B cell (primary cell): Measurements from ENCODE around the gene CCR2. TPM values are rescaled to one million over a fixed set of nuclear protein-coding genes. Genes with fewer than 3 reads are reported as not detected.
"Not testable (repeated sequence)": the region's sequence is repeated elsewhere in the genome, so short reads cannot be mapped to it uniquely, and the experiment has no call there.

Experiments used
- ATAC-seq: fragments of 200-7000 bp; cut with Tn5 transposase; one replicate; pipeline ENCODE4 v1.10.0; 2021; ENCODE audit warnings: low read depth, mild to moderate bottlenecking, moderate number of reproducible peaks, moderate library complexity
- CTCF ChIA-PET: fragments of 350-600 bp; sonication (Branson Sonifier 250); formaldehyde crosslinking; loops from one replicate; lab custom pipeline; 2021; ENCODE audit warnings: antibody characterized with exemption, inconsistent platforms; lab: Charles Lee
- POLR2A ChIA-PET: fragments of 350-600 bp; sonication (Branson Sonifier 250); formaldehyde crosslinking; loops from one replicate; lab custom pipeline; 2021; ENCODE audit warnings: antibody characterized with exemption; lab: Charles Lee
- DNase-seq: peaks from one replicate; pipeline ENCODE4 v3.0.0; 2013
- H2AFZ ChIP-seq: 2 replicates; pipeline ENCODE4 v1.6.1; 2012; ENCODE audit warnings: mild to moderate bottlenecking, low read depth, low read length; ENCODE audit not compliant: insufficient read depth, poor library complexity, severe bottlenecking
- H3K27ac ChIP-seq, 2 donors: 1 replicate in 1 of 2; 2 replicates in 1 of 2; pipeline ENCODE4 v1.5.1; 2012 to 2013; ENCODE audit warnings: low read length in 2 of 2, mild to moderate bottlenecking in 2 of 2, moderate library complexity in 1 of 2
- H3K27me3 ChIP-seq, 4 experiments: fragments of 200-600 bp in 1 of 4; sonication (generic) in 1 of 4; replicated peaks in 1 of 4; 1 replicate in 2 of 4; 2 replicates in 2 of 4; pipeline versions ENCODE4 v1.6.1 to v1.7.0; 2013 to 2016; ENCODE audit warnings: low read length in 3 of 4, mild to moderate bottlenecking in 2 of 4, mixed read lengths in 1 of 4, moderate library complexity in 1 of 4; ENCODE audit not compliant: insufficient read depth in 4 of 4, control insufficient read depth in 3 of 4; ENCODE audit errors: control extremely low read depth in 1 of 4
- H3K36me3 ChIP-seq, 2 experiments: replicated peaks in 1 of 2; 1 replicate in 1 of 2; 2 replicates in 1 of 2; pipeline versions ENCODE4 v1.6.1 to v1.7.1; 2013; ENCODE audit warnings: low read length in 1 of 2; ENCODE audit not compliant: insufficient read depth in 2 of 2, control insufficient read depth in 1 of 2; ENCODE audit errors: control extremely low read depth in 1 of 2, extremely low read depth in 1 of 2
- H3K4me1 ChIP-seq, 2 donors: fragments of 200-600 bp in 1 of 2; sonication (generic) in 1 of 2; 1 replicate in 1 of 2; 2 replicates in 1 of 2; pipeline versions ENCODE4 v1.5.1 to v1.6.1; 2013 to 2017; ENCODE audit warnings: low read length in 2 of 2; ENCODE audit not compliant: control insufficient read depth in 2 of 2, insufficient read depth in 2 of 2
- H3K4me2 ChIP-seq: replicated peaks from 2 replicates; pipeline ENCODE3; 2012; ENCODE audit warnings: mild to moderate bottlenecking, low read depth, low read length; ENCODE audit not compliant: poor library complexity, severe bottlenecking
- H3K4me3 ChIP-seq, 5 experiments: fragments of 200-600 bp in 1 of 5; sonication (generic) in 1 of 5; 1 replicate in 3 of 5; 2 replicates in 2 of 5; pipeline versions ENCODE4 v1.5.1 to v1.7.0; 2011 to 2016; ENCODE audit warnings: low read length in 4 of 5, mild to moderate bottlenecking in 4 of 5, low read depth in 2 of 5, control low read depth in 1 of 5, moderate library complexity in 1 of 5; ENCODE audit not compliant: insufficient read depth in 1 of 5; ENCODE audit errors: control extremely low read depth in 1 of 5, extremely low read depth in 1 of 5
- H3K79me2 ChIP-seq: fragments of 200-600 bp; sonication (generic); one replicate; pipeline ENCODE4 v1.6.0; 2016; ENCODE audit warnings: low read length; ENCODE audit not compliant: control insufficient read depth, insufficient read depth
- H3K9ac ChIP-seq: fragments of 200-600 bp; sonication (generic); 2 replicates; pipeline ENCODE4 v1.6.1; 2017; ENCODE audit warnings: mild to moderate bottlenecking, low read length, moderate library complexity
- H3K9me3 ChIP-seq, 3 donors: one replicate each; pipeline versions ENCODE4 v1.6.1 to v1.7.1; 2013; ENCODE audit warnings: low read length in 2 of 3; ENCODE audit not compliant: control insufficient read depth in 2 of 3, insufficient read depth in 1 of 3; ENCODE audit errors: control extremely low read depth in 1 of 3
- H4K20me1 ChIP-seq: 2 replicates; pipeline ENCODE4 v1.6.0; 2012; ENCODE audit warnings: mild to moderate bottlenecking, low read length; ENCODE audit not compliant: insufficient read depth, control insufficient read depth, poor library complexity, severe bottlenecking
- H3K27ac Mint-ChIP-seq: one replicate; pipeline ENCODE4 v1.8.0; 2021; ENCODE audit warnings: mixed read lengths
- H3K27me3 Mint-ChIP-seq: one replicate; pipeline ENCODE4 v1.8.0; 2021; ENCODE audit warnings: mixed read lengths
- H3K4me1 Mint-ChIP-seq: one replicate; pipeline ENCODE4 v1.8.0; 2021; ENCODE audit warnings: mixed read lengths
- H3K4me3 Mint-ChIP-seq: one replicate; pipeline ENCODE4 v1.8.0; 2021; ENCODE audit warnings: mixed read lengths
- H3K9me3 Mint-ChIP-seq: one replicate; pipeline ENCODE4 v1.8.0; 2022; ENCODE audit warnings: mixed read lengths; ENCODE audit not compliant: insufficient read depth
- EZH2 ChIP-seq: IDR thresholded peaks from 2 replicates; pipeline ENCODE4 v1.6.1; 2012; ENCODE audit warnings: borderline replicate concordance, low read depth, mild to moderate bottlenecking, moderate library complexity, low read length; ENCODE audit not compliant: insufficient read depth, poor library complexity, severe bottlenecking
- WGBS: methylation state at CpG from one replicate; pipeline ENCODE4 v1.1.5; 2013; ENCODE audit warnings: missing lambda C conversion rate; ENCODE audit not compliant: insufficient coverage; 5-methylcytosine and 5-hydroxymethylcytosine counted together
- intact Hi-C: fragments of 100-400 bp; cut with micrococcal nuclease; formaldehyde crosslinking; loops from one replicate; pipeline ENCODE4 v1.10.0; 2022
- polyA plus RNA-seq: library from polyadenylated mRNA; depleted of rRNA; stranded (reverse); fragments of >200 nt; gene quantifications from 2 replicates; pipeline ENCODE4 v1.2.3, GENCODE V29; 2012
- total RNA-seq, 2 donors: library from RNA; stranded (reverse); fragments of 120-200 nt in 1 of 2; gene quantifications; 1 replicate in 1 of 2; 2 replicates in 1 of 2; pipeline versions ENCODE4 v1.2.3 to v1.2.4, GENCODE V29; 2013 to 2022
- TF ChIP-seq, protein P1 (sequence below): fragments of 200-600 bp; IDR thresholded peaks from one replicate; pipeline ENCODE4 v1.8.0; 2022; ENCODE audit warnings: antibody characterized with exemption, mild to moderate bottlenecking

The CCR2 gene
- total and polyA plus RNA-seq, 2 donors (not counting 1 experiment from before 2014, with no cell fraction given) = 0.34 to 0.82 TPM

DNA sequence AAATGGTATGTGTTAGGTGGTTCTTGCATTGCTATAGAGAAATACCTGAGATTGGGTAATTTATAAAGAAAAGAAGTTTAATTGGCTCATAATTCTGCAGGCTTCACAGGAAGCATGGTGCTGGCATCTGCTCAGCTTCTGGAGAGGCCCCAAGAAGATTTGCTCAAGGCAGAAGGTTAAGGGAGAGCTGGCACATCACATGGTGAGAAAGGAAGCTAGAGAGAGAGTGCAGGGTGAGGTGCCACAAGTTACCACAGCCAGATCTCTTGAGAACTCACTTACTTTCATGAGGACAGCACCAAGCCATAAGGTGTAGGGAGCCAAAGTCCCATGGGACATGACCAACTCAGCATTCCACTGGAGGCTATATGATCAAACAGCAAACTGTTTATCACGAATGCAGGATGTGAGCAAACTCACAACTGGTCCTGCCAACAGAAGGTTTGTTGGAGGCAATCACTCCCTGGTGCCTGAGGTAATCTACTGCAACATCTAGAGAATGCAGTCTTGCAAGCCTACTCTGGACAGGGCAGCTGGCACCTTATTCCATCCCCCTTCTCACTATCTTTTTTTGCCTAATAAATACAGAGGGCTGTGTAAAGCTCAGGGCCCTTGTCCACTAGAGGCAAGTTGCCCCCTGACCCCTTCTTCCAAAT is 28.1 kb upstream of the CCR2 start:
- H2AFZ ChIP-seq = no peak overlapping the region
- Mint-ChIP-seq H3K27me3 (no peaks in the 10 kb centered on the region), H3K27ac (no peak overlapping the region), H3K4me3 (no peak overlapping the region), H3K4me1 (peaks cover 29% of the 10 kb centered on the region), H3K9me3 (no peaks in the 10 kb centered on the region)
- peaks cover 23% of the 10 kb centered on the region in 2 donors for H3K4me1 ChIP-seq
- no peak overlapping the region for H3K27ac ChIP-seq
- TF ChIP-seq, protein P1, sequence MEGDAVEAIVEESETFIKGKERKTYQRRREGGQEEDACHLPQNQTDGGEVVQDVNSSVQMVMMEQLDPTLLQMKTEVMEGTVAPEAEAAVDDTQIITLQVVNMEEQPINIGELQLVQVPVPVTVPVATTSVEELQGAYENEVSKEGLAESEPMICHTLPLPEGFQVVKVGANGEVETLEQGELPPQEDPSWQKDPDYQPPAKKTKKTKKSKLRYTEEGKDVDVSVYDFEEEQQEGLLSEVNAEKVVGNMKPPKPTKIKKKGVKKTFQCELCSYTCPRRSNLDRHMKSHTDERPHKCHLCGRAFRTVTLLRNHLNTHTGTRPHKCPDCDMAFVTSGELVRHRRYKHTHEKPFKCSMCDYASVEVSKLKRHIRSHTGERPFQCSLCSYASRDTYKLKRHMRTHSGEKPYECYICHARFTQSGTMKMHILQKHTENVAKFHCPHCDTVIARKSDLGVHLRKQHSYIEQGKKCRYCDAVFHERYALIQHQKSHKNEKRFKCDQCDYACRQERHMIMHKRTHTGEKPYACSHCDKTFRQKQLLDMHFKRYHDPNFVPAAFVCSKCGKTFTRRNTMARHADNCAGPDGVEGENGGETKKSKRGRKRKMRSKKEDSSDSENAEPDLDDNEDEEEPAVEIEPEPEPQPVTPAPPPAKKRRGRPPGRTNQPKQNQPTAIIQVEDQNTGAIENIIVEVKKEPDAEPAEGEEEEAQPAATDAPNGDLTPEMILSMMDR = no peak
- TF ChIP-seq EZH2 = no peak
- ChIA-PET CTCF (no interaction called here), POLR2A (no interaction called here)
- ATAC-seq (no peak), DNase-seq (no peak)
- H3K27me3 ChIP-seq = no peaks in the 10 kb centered on the region
- H3K4me3 ChIP-seq = no peak overlapping the region
- no peaks in the 10 kb centered on the region for H4K20me1 ChIP-seq
- H3K9me3 ChIP-seq = no peaks in the 10 kb centered on the region
- H3K4me2 ChIP-seq = no peak overlapping the region
- H3K9ac ChIP-seq = no peak overlapping the region
- intact Hi-C loops = no loop called here
- no peaks in the 10 kb centered on the region for H3K36me3 ChIP-seq
- 89% methylated on average over 1 of the region's 1 CpG for WGBS
- H3K79me2 ChIP-seq = no peaks in the 10 kb centered on the region

DNA sequence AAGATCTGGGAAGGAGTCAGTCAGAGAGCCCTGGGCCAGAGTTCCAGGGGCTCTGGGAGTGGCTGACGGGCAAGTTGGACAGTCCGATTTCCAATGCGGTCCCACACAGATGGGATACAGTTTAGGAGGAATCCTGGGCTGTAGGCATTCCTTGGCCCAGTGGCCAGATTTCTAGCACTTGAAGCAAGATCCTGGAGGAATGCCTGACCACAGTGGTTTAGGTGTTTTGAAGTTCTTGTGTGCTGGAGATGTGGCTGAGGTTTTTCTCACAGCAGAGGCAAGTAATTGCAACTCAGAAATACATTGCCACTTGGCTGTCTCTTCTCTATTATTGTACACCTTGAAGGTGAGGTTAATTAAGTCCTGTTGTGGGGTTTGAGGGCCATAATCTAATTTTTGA is 23.2 kb upstream of the CCR2 start:
- H3K4me3 ChIP-seq, ATAC-seq, H3K27ac ChIP-seq, DNase-seq, H3K79me2 ChIP-seq, H4K20me1 ChIP-seq, CTCF ChIA-PET, H3K9me3 Mint-ChIP-seq, H3K9ac ChIP-seq, H2AFZ ChIP-seq, H3K4me1 ChIP-seq, H3K4me1 Mint-ChIP-seq, H3K27ac Mint-ChIP-seq, H3K9me3 ChIP-seq, POLR2A ChIA-PET, H3K27me3 ChIP-seq, intact Hi-C loops, H3K27me3 Mint-ChIP-seq, H3K4me3 Mint-ChIP-seq, H3K4me2 ChIP-seq, H3K36me3 ChIP-seq: not testable (repeated sequence)
- WGBS = 95% methylated on average over 3 of the region's 3 CpGs
